MM.1S (cell line): ENCODE data around the gene SHQ1.
"Not testable (repeated sequence)": the region's sequence is repeated elsewhere in the genome, so short reads cannot be mapped to it uniquely, and the experiment has no call there.

Source experiments
- CTCF ChIP-seq: fragments of 300-600 bp; sonication (generic); IDR thresholded peaks from 2 replicates; pipeline ENCODE4 v1.5.1; 2016; ENCODE audit warnings: antibody characterized with exemption, low read length, mixed read lengths
- EZH2 ChIP-seq: fragments of 300-600 bp; sonication (generic); optimal IDR thresholded peaks from 2 replicates; pipeline ENCODE3; 2017; ENCODE audit warnings: low read depth, mild to moderate bottlenecking, antibody characterized with exemption, low read length, mixed read lengths
- EZH2phosphoT487 ChIP-seq: fragments of 300-600 bp; sonication (generic); IDR thresholded peaks from 2 replicates; pipeline ENCODE4 v1.6.1; 2018; ENCODE audit warnings: antibody characterized with exemption, low read length

- TF ChIP-seq CTCF, EZH2phosphoT487, EZH2: not testable (repeated sequence)
These were observed 113.2 kb downstream of the SHQ1 start for GRCh38 chr3:72735072-72735471.
